Calu3 (cell line): ENCODE measurements around the gene SYT17. TPM values are rescaled to one million over a fixed set of nuclear protein-coding genes. Genes with fewer than 3 reads are reported as not detected.

Experiments used
- BruUV-seq: library from RNA; stranded (reverse); fragments of 400-500 nt; replicated peaks from 2 replicates; lab custom pipeline; 2021; lab: Mats Ljungman, UMichigan
- CTCF ChIA-PET: fragments of 300-600 bp; sonication (Branson Sonifier 250); formaldehyde crosslinking; loops from one replicate; lab custom pipeline; 2022; ENCODE audit warnings: antibody characterized with exemption; lab: Charles Lee
- DNase-seq: peaks from one replicate; pipeline ENCODE4 v3.0.0; 2022
- H3K27ac Mint-ChIP-seq: one replicate; pipeline ENCODE4 v1.8.0; 2022; ENCODE audit warnings: mixed read lengths; ENCODE audit not compliant: unreplicated experiment
- H3K27me3 Mint-ChIP-seq: one replicate; pipeline ENCODE4 v1.8.0; 2022; ENCODE audit warnings: mixed read lengths; ENCODE audit not compliant: unreplicated experiment
- H3K36me3 Mint-ChIP-seq: one replicate; pipeline ENCODE4 v1.8.0; 2022; ENCODE audit warnings: mild to moderate bottlenecking, moderate library complexity, mixed read lengths; ENCODE audit not compliant: insufficient read depth, unreplicated experiment
- H3K4me1 Mint-ChIP-seq: one replicate; pipeline ENCODE4 v1.8.0; 2022; ENCODE audit warnings: mild to moderate bottlenecking, low read depth, mixed read lengths; ENCODE audit not compliant: unreplicated experiment
- H3K4me3 Mint-ChIP-seq: one replicate; pipeline ENCODE4 v1.8.0; 2022; ENCODE audit warnings: mild to moderate bottlenecking, low read depth, moderate library complexity, mixed read lengths; ENCODE audit not compliant: unreplicated experiment
- H3K9me3 Mint-ChIP-seq: one replicate; pipeline ENCODE4 v1.8.0; 2022; ENCODE audit warnings: low read depth, mixed read lengths; ENCODE audit not compliant: unreplicated experiment
- intact Hi-C: fragments of 100-400 bp; cut with micrococcal nuclease; formaldehyde crosslinking; loops from one replicate; pipeline ENCODE4 v1.10.0; 2022; ENCODE audit not compliant: unreplicated experiment
- total RNA-seq: library from RNA; stranded (reverse); gene quantifications from 2 replicates; pipeline ENCODE4 v1.2.3, GENCODE V29; 2022
- TF ChIP-seq, protein P1 (sequence below): fragments of 200-600 bp; IDR thresholded peaks from one replicate; pipeline ENCODE4 v1.8.0; 2022; ENCODE audit warnings: antibody characterized with exemption; ENCODE audit not compliant: unreplicated experiment

The SYT17 gene
- total RNA-seq, 1 experiment from 2014 or later: 10.6 TPM

DNA sequence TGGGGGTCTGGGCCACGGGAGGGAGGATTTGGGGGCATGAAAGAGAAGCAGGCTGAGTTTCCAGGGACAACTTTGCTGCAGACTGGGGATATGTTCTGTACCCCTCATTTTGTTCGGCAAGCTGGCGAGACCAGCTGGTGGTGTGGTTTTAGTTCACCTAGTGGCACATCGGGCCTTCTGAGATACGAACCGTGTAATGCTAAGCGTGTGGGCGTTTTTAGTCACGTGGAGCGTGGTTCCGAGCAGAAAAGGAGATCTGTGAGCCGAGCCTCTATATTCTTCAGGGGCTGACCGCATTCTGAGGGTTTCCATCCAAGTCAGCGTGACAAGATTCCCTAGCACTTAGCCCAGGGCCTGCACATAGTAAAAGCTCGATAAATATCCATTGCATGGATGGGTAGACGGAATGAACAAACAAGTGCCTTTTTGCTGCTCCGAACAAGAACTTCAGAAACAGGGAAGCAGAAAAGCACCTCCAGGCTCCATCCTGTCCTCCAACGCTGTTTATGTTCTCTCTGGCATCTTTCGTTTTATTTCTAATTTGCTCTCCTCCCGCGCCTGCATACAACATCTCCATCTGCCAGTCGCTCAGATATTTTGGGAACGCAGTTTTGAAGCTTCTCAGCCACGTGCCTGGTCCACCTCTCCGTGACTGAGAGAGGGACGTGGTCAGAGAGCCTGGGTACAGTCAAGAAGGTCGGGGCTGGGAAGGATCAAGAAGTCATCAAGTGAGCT, 5.8 kb downstream of the SYT17 start:
- CTCF ChIA-PET: interaction anchor here (0.6 kb wide), 1 partner anchor 21 kb away, joined by 3 read pairs; no protein-coding TSS in a partner anchor

DNA sequence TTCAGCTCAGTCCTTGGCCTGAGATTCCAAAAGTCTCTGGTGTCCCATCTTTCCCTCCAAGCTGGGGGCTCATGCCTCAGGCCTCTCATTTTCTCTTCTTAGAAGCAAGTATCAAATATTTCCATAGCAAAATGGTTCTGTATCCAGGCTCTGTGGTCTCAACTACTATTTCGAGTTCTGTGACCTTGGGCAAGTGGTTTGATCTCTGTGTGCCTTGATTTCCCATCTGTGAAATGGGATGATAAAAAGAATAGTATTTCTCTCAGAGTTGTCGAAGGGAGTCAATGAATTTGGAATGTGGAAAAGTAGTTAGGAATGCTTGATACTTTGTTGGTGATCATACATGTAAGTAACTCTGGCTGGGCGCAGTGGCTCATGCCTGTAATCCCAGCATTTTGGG, 6.4 kb downstream of the SYT17 start:
- Mint-ChIP-seq H3K9me3 (no peaks in the 10 kb centered on the region), H3K27ac (no peak overlapping the region), H3K27me3 (peaks cover 16% of the 10 kb centered on the region), H3K36me3 (peaks cover 3% of the 10 kb centered on the region), H3K4me1 (peaks cover 9% of the 10 kb centered on the region), H3K4me3 (no peak overlapping the region)
- intact Hi-C loops: no loop called here
- CTCF ChIA-PET: interaction anchor here (0.6 kb wide), 2 partner anchors 11 to 20 kb away, joined by 3 read pairs; no protein-coding TSS in a partner anchor
- TF ChIP-seq, protein P1, sequence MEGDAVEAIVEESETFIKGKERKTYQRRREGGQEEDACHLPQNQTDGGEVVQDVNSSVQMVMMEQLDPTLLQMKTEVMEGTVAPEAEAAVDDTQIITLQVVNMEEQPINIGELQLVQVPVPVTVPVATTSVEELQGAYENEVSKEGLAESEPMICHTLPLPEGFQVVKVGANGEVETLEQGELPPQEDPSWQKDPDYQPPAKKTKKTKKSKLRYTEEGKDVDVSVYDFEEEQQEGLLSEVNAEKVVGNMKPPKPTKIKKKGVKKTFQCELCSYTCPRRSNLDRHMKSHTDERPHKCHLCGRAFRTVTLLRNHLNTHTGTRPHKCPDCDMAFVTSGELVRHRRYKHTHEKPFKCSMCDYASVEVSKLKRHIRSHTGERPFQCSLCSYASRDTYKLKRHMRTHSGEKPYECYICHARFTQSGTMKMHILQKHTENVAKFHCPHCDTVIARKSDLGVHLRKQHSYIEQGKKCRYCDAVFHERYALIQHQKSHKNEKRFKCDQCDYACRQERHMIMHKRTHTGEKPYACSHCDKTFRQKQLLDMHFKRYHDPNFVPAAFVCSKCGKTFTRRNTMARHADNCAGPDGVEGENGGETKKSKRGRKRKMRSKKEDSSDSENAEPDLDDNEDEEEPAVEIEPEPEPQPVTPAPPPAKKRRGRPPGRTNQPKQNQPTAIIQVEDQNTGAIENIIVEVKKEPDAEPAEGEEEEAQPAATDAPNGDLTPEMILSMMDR: no peak
- BruUV-seq: no TSS peak
- no peak for DNase-seq

More for the DNA sequence above, 5.8 kb downstream of the SYT17 start:
- TF ChIP-seq, protein P1: no peak
- no TSS peak for BruUV-seq
- peaks cover 5% of the 10 kb centered on the region for H3K36me3 Mint-ChIP-seq
- DNase-seq: no peak
- H3K27ac Mint-ChIP-seq: no peak overlapping the region
- intact Hi-C loops: no loop called here
- no peak overlapping the region for H3K4me3 Mint-ChIP-seq
- H3K9me3 Mint-ChIP-seq: no peaks in the 10 kb centered on the region
- peaks cover 18% of the 10 kb centered on the region for H3K27me3 Mint-ChIP-seq
- peaks cover 8% of the 10 kb centered on the region for H3K4me1 Mint-ChIP-seq

DNA sequence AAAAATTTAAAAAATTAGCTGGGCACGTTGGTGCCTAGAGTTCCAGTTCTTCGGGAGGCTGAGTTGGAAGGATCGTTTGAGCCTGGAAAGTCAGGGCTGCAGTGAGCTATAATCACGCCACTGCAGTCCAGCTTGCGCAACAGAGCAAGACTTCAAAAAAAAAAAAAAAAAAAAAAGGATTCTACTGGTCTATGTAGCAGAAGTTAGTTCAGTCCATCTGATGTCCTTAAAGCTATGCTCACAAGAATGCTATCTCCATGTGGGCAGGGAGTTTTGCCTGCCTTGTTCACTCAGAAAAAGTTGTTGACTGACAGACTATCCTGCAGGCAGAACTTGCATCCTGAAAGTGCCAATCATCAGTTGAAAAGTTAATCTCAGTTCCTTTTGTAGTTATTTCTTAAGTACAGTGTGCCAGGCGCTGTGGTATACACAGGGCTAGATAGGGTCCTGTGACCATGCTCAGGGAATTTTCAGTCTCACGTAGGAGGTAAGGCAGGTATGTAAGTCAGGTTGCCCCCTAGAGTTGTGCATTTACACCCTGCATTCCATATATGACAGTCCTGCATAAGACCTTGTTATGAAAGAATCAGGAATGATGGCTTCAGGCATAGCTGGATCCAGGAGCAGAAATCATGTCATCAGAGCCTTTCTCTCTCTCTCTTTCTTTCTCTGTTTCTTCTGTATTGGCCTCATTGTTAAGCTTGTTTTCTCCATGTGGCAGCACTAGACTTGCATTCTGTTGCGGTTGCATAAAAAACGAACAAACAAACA, 7.6 kb downstream of the SYT17 start:
- peaks cover 8% of the 10 kb centered on the region for H3K4me1 Mint-ChIP-seq
- no peaks in the 10 kb centered on the region for H3K36me3 Mint-ChIP-seq
- TF ChIP-seq, protein P1: no peak
- BruUV-seq: no TSS peak
- no peaks in the 10 kb centered on the region for H3K9me3 Mint-ChIP-seq
- peaks cover 4% of the 10 kb centered on the region for H3K27me3 Mint-ChIP-seq
- no peak overlapping the region for H3K4me3 Mint-ChIP-seq
- H3K27ac Mint-ChIP-seq: no peak overlapping the region
- intact Hi-C loops: no loop called here
- CTCF ChIA-PET: interaction anchor here (0.9 kb wide), 1 partner anchor 9 kb away, joined by 3 read pairs; no protein-coding TSS in a partner anchor
- no peak for DNase-seq

DNA sequence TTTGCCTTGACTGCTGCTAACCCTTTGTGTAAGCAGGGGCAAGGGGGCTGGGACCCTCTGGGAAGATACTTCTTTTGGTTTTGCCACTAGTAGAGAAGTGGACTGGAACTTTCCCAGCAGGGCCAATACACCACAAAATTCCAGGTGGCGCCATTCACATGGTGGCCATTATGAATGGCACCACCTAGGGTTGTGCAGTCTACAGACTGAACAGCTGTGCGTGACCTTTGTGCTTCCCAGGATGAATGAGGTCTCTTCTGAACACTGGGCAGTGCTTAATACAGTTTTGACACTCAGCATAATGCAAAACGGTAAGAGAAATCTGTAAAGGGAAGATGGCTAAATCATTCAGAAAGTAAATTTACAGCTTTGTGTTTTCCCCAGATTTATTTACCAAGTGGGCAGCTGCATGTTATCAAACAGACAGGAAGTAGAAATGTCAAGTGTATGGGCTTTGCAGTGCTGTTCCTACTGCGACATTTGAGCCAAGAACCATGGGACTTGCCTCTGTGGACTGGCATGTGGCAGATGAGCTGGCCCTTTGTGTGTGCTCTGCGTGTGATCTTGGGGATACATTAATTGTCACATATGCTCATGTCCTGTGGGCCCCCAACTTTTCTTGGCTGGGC, 9.2 kb downstream of the SYT17 start:
- no peak overlapping the region for H3K4me3 Mint-ChIP-seq
- DNase-seq: peak; percentile 18
- TF ChIP-seq, protein P1: no peak
- no peaks in the 10 kb centered on the region for H3K27me3 Mint-ChIP-seq
- H3K27ac Mint-ChIP-seq: no peak overlapping the region
- H3K36me3 Mint-ChIP-seq: peaks cover 5% of the 10 kb centered on the region
- H3K4me1 Mint-ChIP-seq: peaks cover 7% of the 10 kb centered on the region
- intact Hi-C loops: no loop called here
- BruUV-seq: no TSS peak
- no peaks in the 10 kb centered on the region for H3K9me3 Mint-ChIP-seq
- CTCF ChIA-PET: interaction anchor here (2.1 kb wide), 1 partner anchor 91 kb away, joined by 5 read pairs; no protein-coding TSS in a partner anchor
